Vagina (tissue), 2 donors: ENCODE results near the gene ZNF263.

ENCODE experiments used
- CTCF ChIP-seq, 3 experiments: fragments of 450-650 bp in 2 of 3; fragments of 200-600 bp in 1 of 3; sonication (generic) in 1 of 3; IDR thresholded peaks; one replicate each; pipeline ENCODE4 v1.5.1; 2017 to 2019; ENCODE audit warnings: antibody characterized with exemption in 3 of 3, mild to moderate bottlenecking in 2 of 3, moderate library complexity in 2 of 3
- POLR2A ChIP-seq, 2 donors: fragments of 450-650 bp; IDR thresholded peaks; one replicate each; pipeline ENCODE4 v1.6.1; 2017; ENCODE audit warnings: antibody characterized with exemption in 2 of 2, mild to moderate bottlenecking in 2 of 2, moderate library complexity in 2 of 2
- POLR2AphosphoS5 ChIP-seq, 2 donors: sonication (generic); formaldehyde crosslinking; IDR thresholded peaks; one replicate each; pipeline ENCODE4 v1.9.0; 2017; ENCODE audit warnings: antibody characterized with exemption in 2 of 2, mild to moderate bottlenecking in 2 of 2, low read depth in 1 of 2; ENCODE audit not compliant: insufficient read depth in 1 of 2

- TF ChIP-seq CTCF (IDR thresholded peaks at IDR 0.05) (no peak), POLR2A (IDR thresholded peaks at IDR 0.05) (no peak), POLR2AphosphoS5 (IDR thresholded peaks at IDR 0.05; ENCODE audit: insufficient read depth in 1 of 2, low read depth in 1 of 2) (no peak)
Observed at GRCh38 chr16:3235856-3236669, 47.2 kb upstream of the ZNF263 start.
